Liver (tissue), 9 donors: ENCODE results near the gene SP9. TPM values are rescaled to one million over a fixed set of nuclear protein-coding genes. Genes with fewer than 3 reads are reported as not detected.

ENCODE experiments used
- DNase-seq: peaks from one replicate; pipeline ENCODE4 v3.0.0-alpha.2; 2017; ENCODE audit warnings: low spot score
- H3K27ac ChIP-seq, 2 donors: one replicate each; pipeline ENCODE4 v1.7.0; 2013; ENCODE audit warnings: inconsistent platforms in 2 of 2, low read length in 2 of 2, control low read depth in 1 of 2, low read depth in 1 of 2, mild to moderate bottlenecking in 1 of 2
- H3K27me3 ChIP-seq, 4 donors: one replicate each; pipeline versions ENCODE4 v1.6.1 to v1.7.0; 2013; ENCODE audit warnings: low read length in 3 of 4, inconsistent platforms in 1 of 4, mild to moderate bottlenecking in 1 of 4, moderate library complexity in 1 of 4; ENCODE audit not compliant: control insufficient read depth in 4 of 4, insufficient read depth in 4 of 4
- H3K36me3 ChIP-seq, 4 donors: one replicate each; pipeline versions ENCODE4 v1.6.1 to v1.7.0; 2013; ENCODE audit warnings: low read length in 3 of 4, mild to moderate bottlenecking in 3 of 4, low read depth in 1 of 4, moderate library complexity in 1 of 4; ENCODE audit not compliant: control insufficient read depth in 4 of 4, insufficient read depth in 3 of 4
- H3K4me1 ChIP-seq, 4 donors: one replicate each; pipeline versions ENCODE4 v1.6.1 to v1.7.0; 2013; ENCODE audit warnings: low read length in 3 of 4, mild to moderate bottlenecking in 3 of 4, moderate library complexity in 1 of 4; ENCODE audit not compliant: control insufficient read depth in 4 of 4, insufficient read depth in 4 of 4
- H3K4me3 ChIP-seq, 3 donors: one replicate each; pipeline versions ENCODE4 v1.6.1 to v1.7.0; 2013; ENCODE audit warnings: low read length in 3 of 3, control low read depth in 1 of 3, low read depth in 1 of 3, mild to moderate bottlenecking in 1 of 3
- H3K9ac ChIP-seq, 2 donors: one replicate each; pipeline ENCODE4 v1.7.0; 2013; ENCODE audit warnings: low read length in 2 of 2, mild to moderate bottlenecking in 2 of 2, moderate library complexity in 2 of 2, control low read depth in 1 of 2, low read depth in 1 of 2
- H3K9me3 ChIP-seq, 4 donors: one replicate each; pipeline versions ENCODE4 v1.6.1 to v1.7.0; 2013; ENCODE audit warnings: low read length in 3 of 4; ENCODE audit not compliant: control insufficient read depth in 4 of 4
- EGR1 ChIP-seq, 2 donors: IDR thresholded peaks; 2 replicates each; pipeline ENCODE4 v1.6.1; 2016 to 2018; ENCODE audit warnings: antibody characterized with exemption in 2 of 2, low read depth in 2 of 2
- FOXA1 ChIP-seq: IDR thresholded peaks from 2 replicates; pipeline ENCODE4 v1.6.1; 2016; ENCODE audit warnings: antibody characterized with exemption
- FOXA2 ChIP-seq: IDR thresholded peaks from 2 replicates; pipeline ENCODE4 v1.6.1; 2016; ENCODE audit warnings: antibody characterized with exemption
- HNF4G ChIP-seq: IDR thresholded peaks from 2 replicates; pipeline ENCODE4 v1.6.1; 2016; ENCODE audit warnings: antibody characterized with exemption
- JUND ChIP-seq, 2 donors: IDR thresholded peaks; 2 replicates each; pipeline ENCODE4 v1.6.1; 2016; ENCODE audit warnings: antibody characterized with exemption in 2 of 2
- RAD21 ChIP-seq, 2 donors: IDR thresholded peaks; 2 replicates each; pipeline ENCODE4 v1.6.1; 2016; ENCODE audit warnings: antibody characterized with exemption in 2 of 2, mild to moderate bottlenecking in 2 of 2
- SP1 ChIP-seq: IDR thresholded peaks from 2 replicates; pipeline ENCODE4 v1.6.1; 2018; ENCODE audit warnings: antibody characterized with exemption, mild to moderate bottlenecking
- TAF1 ChIP-seq: conservative IDR thresholded peaks from 2 replicates; pipeline ENCODE4 v1.6.1; 2016; ENCODE audit warnings: antibody characterized with exemption, mild to moderate bottlenecking
- WGBS: extraction: QIAGEN DNeasy Blood & Tissue Kit; methylation state at CpG from one replicate; pipeline ENCODE4 v1.1.7; 2013; 5-methylcytosine and 5-hydroxymethylcytosine counted together
- polyA plus RNA-seq, 2 donors: library from polyadenylated mRNA; stranded (reverse) in 1 of 2; unstranded in 1 of 2; fragments of 200-250 nt in 1 of 2; fragments of >200 nt in 1 of 2; fragmentation: Nextera tagmentation in 1 of 2; extraction: Ambion mirVana in 1 of 2; gene quantifications; one replicate each; pipeline versions ENCODE4 v1.2.1 to v1.2.3, GENCODE V29; 2013 to 2015
- total RNA-seq, 2 donors: library from RNA; depleted of rRNA; stranded (reverse); fragments of >200 nt; gene quantifications; one replicate each; pipeline ENCODE4 v1.2.3, GENCODE V29; 2014
- TF ChIP-seq, protein P1 (sequence below): IDR thresholded peaks from 2 replicates; pipeline ENCODE4 v1.6.1; 2016; ENCODE audit warnings: antibody characterized with exemption
- TF ChIP-seq, protein P2 (sequence below): IDR thresholded peaks from 2 replicates; pipeline ENCODE4 v1.6.1; 2016; ENCODE audit warnings: antibody characterized with exemption, mild to moderate bottlenecking
- TF ChIP-seq, protein P3 (sequence below): fragments of 150-350 bp; IDR thresholded peaks from 2 replicates; pipeline ENCODE4 v1.5.1; 2017; ENCODE audit warnings: improper control_type of control experiment, low read depth, low read length; ENCODE audit not compliant: missing input control
- TF ChIP-seq, protein P4 (sequence below): IDR thresholded peaks from 2 replicates; pipeline ENCODE4 v1.6.1; 2016; ENCODE audit warnings: antibody characterized with exemption
- donor health status: healthy.
- donor health status: healthy.
- donor health status: healthy.
- donor health status: healthy.
- donor health status: healthy.

SP9 gene
- total and polyA plus RNA-seq, 4 donors = not detected

DNA sequence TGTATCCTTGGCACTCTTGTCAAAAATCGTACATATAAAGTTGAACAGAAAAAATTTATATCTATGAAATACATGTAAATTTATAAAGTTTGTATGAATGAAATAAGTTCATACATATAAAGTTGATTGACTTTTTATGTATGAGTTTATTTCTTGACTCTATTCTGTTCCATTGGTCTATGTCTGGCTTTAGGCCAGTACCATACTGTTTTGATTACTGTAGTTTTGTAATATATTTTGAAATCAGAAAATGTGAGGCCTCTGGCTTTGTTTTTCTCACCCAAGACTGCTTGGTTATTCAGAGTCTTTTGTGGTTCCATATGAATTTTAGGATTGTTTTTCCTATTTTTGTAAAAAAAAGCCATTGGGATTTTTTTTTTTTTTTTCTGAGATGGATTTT, 41.8 kb upstream of the SP9 start:
- TF ChIP-seq TAF1 = no peak
- TF ChIP-seq HNF4G = no peak
- no peak for TF ChIP-seq RAD21 (IDR thresholded peaks at IDR 0.05)
- no peak for TF ChIP-seq SP1
- TF ChIP-seq FOXA2 = no peak
- TF ChIP-seq EGR1 (IDR thresholded peaks at IDR 0.05; ENCODE audit: low read depth in 2 of 2) = no peak
- TF ChIP-seq, protein P1, sequence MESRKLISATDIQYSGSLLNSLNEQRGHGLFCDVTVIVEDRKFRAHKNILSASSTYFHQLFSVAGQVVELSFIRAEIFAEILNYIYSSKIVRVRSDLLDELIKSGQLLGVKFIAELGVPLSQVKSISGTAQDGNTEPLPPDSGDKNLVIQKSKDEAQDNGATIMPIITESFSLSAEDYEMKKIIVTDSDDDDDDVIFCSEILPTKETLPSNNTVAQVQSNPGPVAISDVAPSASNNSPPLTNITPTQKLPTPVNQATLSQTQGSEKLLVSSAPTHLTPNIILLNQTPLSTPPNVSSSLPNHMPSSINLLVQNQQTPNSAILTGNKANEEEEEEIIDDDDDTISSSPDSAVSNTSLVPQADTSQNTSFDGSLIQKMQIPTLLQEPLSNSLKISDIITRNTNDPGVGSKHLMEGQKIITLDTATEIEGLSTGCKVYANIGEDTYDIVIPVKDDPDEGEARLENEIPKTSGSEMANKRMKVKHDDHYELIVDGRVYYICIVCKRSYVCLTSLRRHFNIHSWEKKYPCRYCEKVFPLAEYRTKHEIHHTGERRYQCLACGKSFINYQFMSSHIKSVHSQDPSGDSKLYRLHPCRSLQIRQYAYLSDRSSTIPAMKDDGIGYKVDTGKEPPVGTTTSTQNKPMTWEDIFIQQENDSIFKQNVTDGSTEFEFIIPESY = no peak
- no peak for TF ChIP-seq JUND (IDR thresholded peaks at IDR 0.05)
- TF ChIP-seq, protein P2, sequence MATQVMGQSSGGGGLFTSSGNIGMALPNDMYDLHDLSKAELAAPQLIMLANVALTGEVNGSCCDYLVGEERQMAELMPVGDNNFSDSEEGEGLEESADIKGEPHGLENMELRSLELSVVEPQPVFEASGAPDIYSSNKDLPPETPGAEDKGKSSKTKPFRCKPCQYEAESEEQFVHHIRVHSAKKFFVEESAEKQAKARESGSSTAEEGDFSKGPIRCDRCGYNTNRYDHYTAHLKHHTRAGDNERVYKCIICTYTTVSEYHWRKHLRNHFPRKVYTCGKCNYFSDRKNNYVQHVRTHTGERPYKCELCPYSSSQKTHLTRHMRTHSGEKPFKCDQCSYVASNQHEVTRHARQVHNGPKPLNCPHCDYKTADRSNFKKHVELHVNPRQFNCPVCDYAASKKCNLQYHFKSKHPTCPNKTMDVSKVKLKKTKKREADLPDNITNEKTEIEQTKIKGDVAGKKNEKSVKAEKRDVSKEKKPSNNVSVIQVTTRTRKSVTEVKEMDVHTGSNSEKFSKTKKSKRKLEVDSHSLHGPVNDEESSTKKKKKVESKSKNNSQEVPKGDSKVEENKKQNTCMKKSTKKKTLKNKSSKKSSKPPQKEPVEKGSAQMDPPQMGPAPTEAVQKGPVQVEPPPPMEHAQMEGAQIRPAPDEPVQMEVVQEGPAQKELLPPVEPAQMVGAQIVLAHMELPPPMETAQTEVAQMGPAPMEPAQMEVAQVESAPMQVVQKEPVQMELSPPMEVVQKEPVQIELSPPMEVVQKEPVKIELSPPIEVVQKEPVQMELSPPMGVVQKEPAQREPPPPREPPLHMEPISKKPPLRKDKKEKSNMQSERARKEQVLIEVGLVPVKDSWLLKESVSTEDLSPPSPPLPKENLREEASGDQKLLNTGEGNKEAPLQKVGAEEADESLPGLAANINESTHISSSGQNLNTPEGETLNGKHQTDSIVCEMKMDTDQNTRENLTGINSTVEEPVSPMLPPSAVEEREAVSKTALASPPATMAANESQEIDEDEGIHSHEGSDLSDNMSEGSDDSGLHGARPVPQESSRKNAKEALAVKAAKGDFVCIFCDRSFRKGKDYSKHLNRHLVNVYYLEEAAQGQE = no peak
- TF ChIP-seq, protein P3, sequence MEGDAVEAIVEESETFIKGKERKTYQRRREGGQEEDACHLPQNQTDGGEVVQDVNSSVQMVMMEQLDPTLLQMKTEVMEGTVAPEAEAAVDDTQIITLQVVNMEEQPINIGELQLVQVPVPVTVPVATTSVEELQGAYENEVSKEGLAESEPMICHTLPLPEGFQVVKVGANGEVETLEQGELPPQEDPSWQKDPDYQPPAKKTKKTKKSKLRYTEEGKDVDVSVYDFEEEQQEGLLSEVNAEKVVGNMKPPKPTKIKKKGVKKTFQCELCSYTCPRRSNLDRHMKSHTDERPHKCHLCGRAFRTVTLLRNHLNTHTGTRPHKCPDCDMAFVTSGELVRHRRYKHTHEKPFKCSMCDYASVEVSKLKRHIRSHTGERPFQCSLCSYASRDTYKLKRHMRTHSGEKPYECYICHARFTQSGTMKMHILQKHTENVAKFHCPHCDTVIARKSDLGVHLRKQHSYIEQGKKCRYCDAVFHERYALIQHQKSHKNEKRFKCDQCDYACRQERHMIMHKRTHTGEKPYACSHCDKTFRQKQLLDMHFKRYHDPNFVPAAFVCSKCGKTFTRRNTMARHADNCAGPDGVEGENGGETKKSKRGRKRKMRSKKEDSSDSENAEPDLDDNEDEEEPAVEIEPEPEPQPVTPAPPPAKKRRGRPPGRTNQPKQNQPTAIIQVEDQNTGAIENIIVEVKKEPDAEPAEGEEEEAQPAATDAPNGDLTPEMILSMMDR = no peak
- WGBS = 96% methylated on average over 1 of the region's 1 CpG
- Histone ChIP-seq H3K27me3 (no peaks in the 10 kb centered on the region), H3K36me3 (no peaks in the 10 kb centered on the region), H3K9me3 (peaks cover 0 to 10% (median 2%) of the 10 kb centered on the region in 4 donors), H3K27ac (no peak overlapping the region), H3K9ac (no peak overlapping the region), H3K4me3 (no peak overlapping the region), H3K4me1 (no peaks in the 10 kb centered on the region)
- DNase-seq = no peak

DNA sequence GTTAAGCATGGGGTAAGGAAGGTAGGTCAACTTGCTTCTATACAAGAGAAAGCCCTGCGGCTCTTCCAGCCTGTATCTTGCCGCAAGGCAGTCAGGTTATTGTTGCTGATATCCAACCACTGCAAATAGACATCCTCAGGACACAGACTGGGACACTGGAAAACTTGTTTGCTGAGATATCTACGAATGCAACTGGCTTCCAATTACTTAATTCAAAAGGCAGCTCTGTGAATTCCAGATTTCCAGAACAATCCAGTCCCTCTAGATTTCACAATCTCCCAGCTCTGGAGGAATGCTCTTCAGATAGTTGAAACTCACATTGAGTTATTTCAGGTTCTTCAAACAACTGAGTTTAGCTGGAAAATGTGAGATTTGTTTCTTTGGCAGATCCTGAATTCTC, 34.6 kb upstream of the SP9 start:
- 73% methylated on average over 3 of the region's 3 CpGs for WGBS
- DNase-seq = no peak
- H3K4me1 ChIP-seq = no peaks in the 10 kb centered on the region
- H3K9me3 ChIP-seq = no peaks in the 10 kb centered on the region
- H3K4me3 ChIP-seq = no peak overlapping the region
- H3K27me3 ChIP-seq = no peaks in the 10 kb centered on the region
- TF ChIP-seq, protein P4, sequence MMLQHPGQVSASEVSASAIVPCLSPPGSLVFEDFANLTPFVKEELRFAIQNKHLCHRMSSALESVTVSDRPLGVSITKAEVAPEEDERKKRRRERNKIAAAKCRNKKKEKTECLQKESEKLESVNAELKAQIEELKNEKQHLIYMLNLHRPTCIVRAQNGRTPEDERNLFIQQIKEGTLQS = no peak
- no peak for TF ChIP-seq FOXA1
- TF ChIP-seq JUND (IDR thresholded peaks at IDR 0.05) = no peak
- no peak for TF ChIP-seq TAF1
- H3K36me3 ChIP-seq = no peaks in the 10 kb centered on the region
- H3K27ac ChIP-seq = no peak overlapping the region
- H3K9ac ChIP-seq = no peak overlapping the region
